DND-41 (cell line): ENCODE measurements around the gene KCNN2.

Experiments used
- EZH2 ChIP-seq: IDR thresholded peaks from 3 replicates; pipeline ENCODE4 v1.6.1; 2012; ENCODE audit warnings: borderline replicate concordance, low read depth, mild to moderate bottlenecking, moderate library complexity, low read length, inconsistent platforms; ENCODE audit not compliant: severe bottlenecking
- TF ChIP-seq, protein P1 (sequence below): IDR thresholded peaks from 2 replicates; pipeline ENCODE4 v1.5.1; 2012; ENCODE audit warnings: borderline replicate concordance, low read length, moderate library complexity, mild to moderate bottlenecking; ENCODE audit not compliant: poor library complexity, severe bottlenecking; ENCODE audit errors: extremely low read depth

DNA sequence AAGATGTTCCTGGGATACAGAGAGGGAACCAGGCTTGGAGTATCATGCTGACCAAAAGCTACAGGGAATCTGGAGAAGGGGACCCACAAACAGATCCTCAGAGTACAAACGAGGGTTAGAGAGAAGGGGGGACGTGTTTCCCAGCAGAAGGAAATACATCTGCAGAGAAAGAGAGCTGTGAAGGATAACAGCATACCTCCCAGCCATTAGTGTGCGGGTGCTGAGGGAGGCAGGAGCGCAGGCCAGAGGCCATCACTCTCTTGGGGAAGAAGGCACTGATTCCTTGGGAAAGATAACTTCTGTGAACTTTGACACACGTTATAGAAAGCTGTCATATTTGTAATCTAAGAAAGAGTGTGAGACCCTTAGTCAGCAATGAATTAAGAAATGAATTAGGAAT, 96.9 kb downstream of the KCNN2 start:
- TF ChIP-seq, protein P1, sequence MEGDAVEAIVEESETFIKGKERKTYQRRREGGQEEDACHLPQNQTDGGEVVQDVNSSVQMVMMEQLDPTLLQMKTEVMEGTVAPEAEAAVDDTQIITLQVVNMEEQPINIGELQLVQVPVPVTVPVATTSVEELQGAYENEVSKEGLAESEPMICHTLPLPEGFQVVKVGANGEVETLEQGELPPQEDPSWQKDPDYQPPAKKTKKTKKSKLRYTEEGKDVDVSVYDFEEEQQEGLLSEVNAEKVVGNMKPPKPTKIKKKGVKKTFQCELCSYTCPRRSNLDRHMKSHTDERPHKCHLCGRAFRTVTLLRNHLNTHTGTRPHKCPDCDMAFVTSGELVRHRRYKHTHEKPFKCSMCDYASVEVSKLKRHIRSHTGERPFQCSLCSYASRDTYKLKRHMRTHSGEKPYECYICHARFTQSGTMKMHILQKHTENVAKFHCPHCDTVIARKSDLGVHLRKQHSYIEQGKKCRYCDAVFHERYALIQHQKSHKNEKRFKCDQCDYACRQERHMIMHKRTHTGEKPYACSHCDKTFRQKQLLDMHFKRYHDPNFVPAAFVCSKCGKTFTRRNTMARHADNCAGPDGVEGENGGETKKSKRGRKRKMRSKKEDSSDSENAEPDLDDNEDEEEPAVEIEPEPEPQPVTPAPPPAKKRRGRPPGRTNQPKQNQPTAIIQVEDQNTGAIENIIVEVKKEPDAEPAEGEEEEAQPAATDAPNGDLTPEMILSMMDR: no peak
- TF ChIP-seq EZH2: no peak
